Progenitor cell of endocrine pancreas (in vitro differentiated cells): ENCODE results near the gene MED12L. TPM values are rescaled to one million over a fixed set of nuclear protein-coding genes. Genes with fewer than 3 reads are reported as not detected.
A peak's percentile ranks its signal among the peaks of the same experiment; 100 is the strongest.

Experiments
- DNase-seq: peaks from one replicate; pipeline ENCODE4 v3.0.0; 2021; ENCODE audit warnings: low spot score; ENCODE audit not compliant: unreplicated experiment
- H3K27ac Mint-ChIP-seq: 2 replicates; pipeline ENCODE4 v1.8.0; 2021; ENCODE audit warnings: mild to moderate bottlenecking, moderate library complexity, mixed read lengths
- H3K27me3 Mint-ChIP-seq: 2 replicates; pipeline ENCODE4 v1.8.0; 2021; ENCODE audit warnings: mixed read lengths
- H3K36me3 Mint-ChIP-seq: 2 replicates; pipeline ENCODE4 v1.8.0; 2022; ENCODE audit warnings: mixed read lengths; ENCODE audit not compliant: insufficient read depth
- H3K4me1 Mint-ChIP-seq: 2 replicates; pipeline ENCODE4 v1.8.0; 2021; ENCODE audit warnings: low read depth, mixed read lengths
- H3K4me3 Mint-ChIP-seq: 2 replicates; pipeline ENCODE4 v1.8.0; 2021; ENCODE audit warnings: low read depth, mild to moderate bottlenecking, moderate library complexity, mixed read lengths
- H3K9me3 Mint-ChIP-seq: 2 replicates; pipeline ENCODE4 v1.8.0; 2021; ENCODE audit warnings: low read depth, mixed read lengths
- CTCF ChIP-seq: fragments of 200-600 bp; sonication (generic); IDR thresholded peaks from one replicate; pipeline ENCODE4 v1.5.0; 2021; ENCODE audit warnings: antibody characterized with exemption, mild to moderate bottlenecking; ENCODE audit not compliant: unreplicated experiment
- total RNA-seq: library from RNA; stranded (reverse); gene quantifications from 2 replicates; pipeline ENCODE4 v1.2.1, GENCODE V29; 2021

The MED12L gene
- total RNA-seq, 1 donor from 2014 or later: 8.9 TPM

- no peaks in the 10 kb centered on the region for H3K9me3 Mint-ChIP-seq
- no peak for DNase-seq
- H3K27ac Mint-ChIP-seq: peak overlapping the region; percentile 18
- H3K36me3 Mint-ChIP-seq: no peaks in the 10 kb centered on the region
- H3K4me1 Mint-ChIP-seq: no peaks in the 10 kb centered on the region
- no peaks in the 10 kb centered on the region for H3K27me3 Mint-ChIP-seq
- TF ChIP-seq CTCF: no peak
- H3K4me3 Mint-ChIP-seq: no peak overlapping the region
Measured at GRCh38 chr3:151204530-151205402, 119.3 kb downstream of the MED12L start.

- H3K4me1 Mint-ChIP-seq: peaks cover 2% of the 10 kb centered on the region
- no peaks in the 10 kb centered on the region for H3K27me3 Mint-ChIP-seq
- H3K4me3 Mint-ChIP-seq: no peak overlapping the region
- no peak for TF ChIP-seq CTCF
- H3K27ac Mint-ChIP-seq: no peak overlapping the region
- no peak for DNase-seq
- no peaks in the 10 kb centered on the region for H3K9me3 Mint-ChIP-seq
- no peaks in the 10 kb centered on the region for H3K36me3 Mint-ChIP-seq
Measured at GRCh38 chr3:151205482-151205881, 120.0 kb downstream of the MED12L start.

- Mint-ChIP-seq H3K36me3 (no peaks in the 10 kb centered on the region), H3K4me3 (no peak overlapping the region), H3K9me3 (no peaks in the 10 kb centered on the region), H3K27me3 (no peaks in the 10 kb centered on the region), H3K27ac (no peak overlapping the region), H3K4me1 (peaks cover 9% of the 10 kb centered on the region)
- TF ChIP-seq CTCF: no peak
- no peak for DNase-seq
Measured at GRCh38 chr3:151206201-151206600, 120.7 kb downstream of the MED12L start.

GRCh38 chr3:151209654-151210053 lies 124.2 kb downstream of the MED12L start:
- Mint-ChIP-seq H3K27me3 (no peaks in the 10 kb centered on the region), H3K27ac (no peak overlapping the region), H3K36me3 (no peaks in the 10 kb centered on the region), H3K4me1 (peaks cover 9% of the 10 kb centered on the region), H3K9me3 (no peaks in the 10 kb centered on the region), H3K4me3 (no peak overlapping the region)
- TF ChIP-seq CTCF: no peak
- DNase-seq: no peak

GRCh38 chr3:151210676-151211381 lies 125.4 kb downstream of the MED12L start:
- H3K27ac Mint-ChIP-seq: no peak overlapping the region
- DNase-seq: no peak
- no peak for TF ChIP-seq CTCF
- H3K27me3 Mint-ChIP-seq: no peaks in the 10 kb centered on the region
- no peaks in the 10 kb centered on the region for H3K9me3 Mint-ChIP-seq
- no peak overlapping the region for H3K4me3 Mint-ChIP-seq
- peaks cover 9% of the 10 kb centered on the region for H3K4me1 Mint-ChIP-seq
- H3K36me3 Mint-ChIP-seq: no peaks in the 10 kb centered on the region
